Activated T-helper 1 cell treated with Interleukin-2 at 50 U/mL for 16 hours (primary cell): ENCODE measurements around the gene GALNT11.
"Not testable (repeated sequence)": the region's sequence is repeated elsewhere in the genome, so short reads cannot be mapped to it uniquely, and the experiment has no call there.

Source experiments
- DNase-seq: peaks from one replicate; pipeline ENCODE4 v3.0.0-alpha.2; 2020; ENCODE audit warnings: low read depth

Gene GALNT11

DNA sequence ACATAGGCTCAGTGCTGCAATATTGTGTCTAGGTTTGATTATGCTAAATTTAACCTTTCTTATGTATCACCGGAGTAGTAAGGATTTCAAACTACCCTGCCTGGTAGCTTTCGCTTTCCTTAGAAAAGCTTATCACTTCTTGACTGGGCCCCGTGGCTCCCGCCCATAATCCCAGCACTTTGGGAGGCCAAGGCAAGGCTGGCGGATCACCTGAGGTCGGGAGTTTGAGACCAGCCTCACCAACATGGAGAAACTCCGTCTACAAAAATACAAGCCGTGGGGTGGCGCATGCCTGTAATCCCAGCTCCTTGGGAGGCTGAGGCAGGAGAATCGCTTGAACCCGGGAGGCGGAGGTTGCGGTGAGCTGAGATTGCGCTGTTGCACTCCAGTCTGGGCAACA is 49.9 kb downstream of the GALNT11 start:
- DNase-seq: not testable (repeated sequence)

DNA sequence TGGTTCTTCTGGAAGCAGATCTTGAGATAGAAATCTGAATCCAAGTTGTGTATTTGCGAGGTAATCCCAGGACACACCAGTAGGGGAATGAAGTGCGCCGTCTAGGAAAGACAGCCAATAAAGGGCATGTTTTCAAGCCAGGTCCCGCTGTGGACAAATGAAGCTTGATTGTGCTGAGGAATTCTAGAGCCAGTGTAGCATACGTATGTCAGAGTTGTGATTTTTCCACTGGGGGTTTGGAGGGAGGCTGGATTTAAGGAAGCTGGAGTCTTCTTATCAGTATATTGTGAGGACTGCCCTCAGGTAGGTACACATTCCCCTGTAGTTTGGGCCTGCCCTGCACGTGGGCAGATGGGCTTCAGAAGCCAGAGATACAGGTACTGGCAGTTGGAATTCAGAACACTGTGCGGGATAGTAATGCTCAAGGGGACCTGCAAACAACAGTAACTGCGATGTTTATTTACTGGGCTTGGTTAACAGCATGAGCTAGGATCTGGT is 50.9 kb downstream of the GALNT11 start:
- DNase-seq: no peak

DNA sequence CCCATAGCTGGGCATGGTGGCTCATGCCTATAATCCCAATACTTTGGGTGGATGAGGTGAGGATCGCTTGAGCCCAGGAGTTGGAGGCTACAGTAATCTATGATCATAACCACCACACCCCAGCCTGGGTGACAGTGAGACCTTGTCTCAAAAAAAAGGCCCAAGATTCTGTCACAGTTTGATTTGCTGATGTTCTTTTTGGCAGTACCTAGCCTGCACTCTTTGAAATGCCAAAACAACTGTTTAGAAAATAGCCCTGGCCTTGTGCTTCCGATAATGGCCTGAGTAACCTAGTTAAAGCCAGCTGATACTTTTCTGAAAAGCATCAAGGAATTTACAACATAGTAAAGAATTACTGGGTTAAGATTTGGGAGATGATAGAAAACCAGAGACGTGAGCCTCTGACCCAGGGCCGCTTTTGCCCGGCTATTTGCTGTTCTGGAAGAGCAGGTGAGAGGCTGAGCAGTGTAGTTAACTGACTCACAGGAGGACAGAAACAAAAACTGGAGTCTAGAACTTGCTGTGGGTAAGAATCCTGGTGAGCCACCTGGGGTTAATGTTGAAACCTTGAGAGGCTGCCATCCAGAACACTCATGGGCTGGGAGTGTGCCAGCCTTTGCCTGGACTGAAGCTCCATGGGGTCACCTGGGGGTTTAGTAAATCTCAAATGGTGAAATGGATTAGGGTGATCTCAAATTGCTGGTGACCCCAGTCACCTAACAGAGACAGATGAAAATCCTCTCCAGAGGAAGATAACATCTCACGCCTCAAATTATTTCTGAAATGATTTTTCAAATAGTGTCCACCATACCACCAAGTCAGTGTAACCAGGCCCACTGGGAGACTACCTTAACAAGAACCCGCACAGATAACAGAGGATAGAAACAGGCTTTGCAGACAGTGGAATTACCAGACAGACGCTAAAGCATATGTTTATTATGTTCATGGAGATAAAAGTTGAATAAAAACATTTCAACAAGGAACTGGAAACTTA is 51.8 kb downstream of the GALNT11 start:
- DNase-seq: no peak

DNA sequence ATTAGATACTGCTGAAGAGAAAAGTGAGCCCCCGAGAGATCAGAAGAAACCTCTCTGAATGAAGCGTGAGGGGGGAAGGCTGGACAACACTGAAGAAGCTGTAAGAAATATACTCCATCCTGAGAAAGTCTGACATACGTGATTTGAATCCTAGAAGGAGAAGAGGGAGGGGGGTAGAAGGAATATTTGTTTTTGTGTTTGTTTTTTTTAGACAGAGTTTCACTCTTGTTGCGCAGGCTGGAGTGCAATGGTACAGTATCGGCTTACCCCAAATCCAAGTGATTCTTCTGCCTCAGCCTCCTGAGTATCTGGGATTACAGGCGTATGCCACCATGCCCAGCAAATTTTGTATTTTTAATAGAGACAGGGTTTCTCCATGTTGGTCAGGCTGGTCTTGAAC is 52.6 kb downstream of the GALNT11 start:
- DNase-seq: no peak

DNA sequence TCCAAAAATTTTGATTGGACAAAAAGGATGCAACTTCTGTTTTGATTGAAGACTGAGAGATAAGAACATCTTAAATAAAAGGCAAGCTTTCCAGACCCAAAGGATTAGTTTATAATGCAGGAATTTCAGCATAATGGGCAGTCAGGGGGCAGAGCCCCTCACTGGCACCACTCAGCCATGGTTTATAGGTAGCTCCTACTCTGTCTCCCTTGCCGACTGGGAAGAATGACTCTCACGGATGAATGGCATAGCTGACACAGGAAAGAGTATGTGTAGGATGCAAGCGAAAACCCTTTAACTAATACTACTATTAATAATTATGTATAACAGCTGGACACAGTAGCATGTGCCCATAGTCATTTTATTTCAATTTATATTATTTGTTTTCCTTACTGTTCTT is 53.3 kb downstream of the GALNT11 start:
- no peak for DNase-seq

DNA sequence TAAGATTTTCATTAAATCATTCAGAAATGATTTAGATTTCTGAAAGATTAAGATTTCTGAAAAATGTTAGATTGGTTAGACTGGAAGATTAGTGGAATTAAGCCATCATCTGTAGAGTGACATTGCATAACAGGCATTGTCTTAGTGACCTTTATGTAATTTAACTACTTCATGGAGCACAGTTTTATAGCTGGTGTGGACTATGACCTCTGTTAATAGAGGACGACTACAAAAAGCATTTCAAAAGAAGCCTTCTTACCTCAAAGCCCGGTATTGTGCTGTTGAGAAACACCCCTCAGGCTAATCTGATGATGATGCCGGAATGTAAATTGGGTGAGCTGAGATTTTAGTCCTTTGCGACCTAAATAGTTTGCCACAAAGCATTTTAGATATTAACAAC is 55.6 kb downstream of the GALNT11 start:
- no peak for DNase-seq

DNA sequence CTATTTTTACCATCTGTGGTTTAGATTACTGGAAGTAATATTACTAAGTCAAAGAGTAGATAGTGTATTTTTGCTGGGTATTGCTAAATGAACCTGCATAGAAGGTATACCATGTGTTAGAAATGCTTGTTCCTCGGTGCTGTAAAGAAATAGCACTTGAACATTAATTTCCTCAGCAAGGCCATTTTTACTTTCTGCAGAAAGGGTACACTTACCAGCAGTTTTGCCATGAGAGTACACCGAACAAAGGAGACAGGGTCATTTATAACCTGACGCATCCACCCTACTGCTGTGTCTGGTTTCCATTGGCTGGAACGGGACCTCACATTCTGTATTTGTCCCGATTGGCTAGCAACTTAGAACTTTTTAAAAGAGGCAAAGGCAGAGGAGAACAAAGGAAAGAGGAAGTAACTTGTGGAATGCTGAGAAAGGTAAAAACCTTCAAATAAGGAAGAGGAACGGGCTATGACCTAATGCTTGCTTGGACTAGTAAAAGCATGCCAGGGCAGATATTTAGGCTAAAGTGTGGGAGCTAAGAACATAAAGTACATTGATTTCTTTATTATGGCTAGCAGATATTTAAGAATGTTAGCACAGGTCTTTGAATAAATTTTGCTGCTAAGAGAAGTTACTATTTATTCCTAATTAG is 56.7 kb downstream of the GALNT11 start:
- DNase-seq: not testable (repeated sequence)

DNA sequence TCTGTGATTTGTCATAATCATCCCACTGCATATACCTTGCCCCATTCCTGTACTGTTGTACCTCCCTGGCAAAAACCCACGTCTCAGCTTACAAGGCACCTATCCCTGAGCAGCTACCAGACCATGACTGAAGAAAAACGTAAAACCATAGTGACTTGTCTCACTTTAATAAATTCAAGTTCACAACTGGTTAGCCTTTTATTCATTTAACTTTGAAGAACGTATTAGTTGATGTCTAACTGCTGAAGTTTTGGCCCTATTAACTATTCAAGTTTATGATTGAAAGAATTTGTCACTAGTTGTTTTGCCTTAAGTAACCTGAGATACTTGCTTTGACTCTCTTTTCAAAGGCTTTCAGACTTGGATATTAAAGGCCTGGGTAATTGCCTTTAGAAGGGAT is 59.7 kb downstream of the GALNT11 start:
- DNase-seq: no peak

DNA sequence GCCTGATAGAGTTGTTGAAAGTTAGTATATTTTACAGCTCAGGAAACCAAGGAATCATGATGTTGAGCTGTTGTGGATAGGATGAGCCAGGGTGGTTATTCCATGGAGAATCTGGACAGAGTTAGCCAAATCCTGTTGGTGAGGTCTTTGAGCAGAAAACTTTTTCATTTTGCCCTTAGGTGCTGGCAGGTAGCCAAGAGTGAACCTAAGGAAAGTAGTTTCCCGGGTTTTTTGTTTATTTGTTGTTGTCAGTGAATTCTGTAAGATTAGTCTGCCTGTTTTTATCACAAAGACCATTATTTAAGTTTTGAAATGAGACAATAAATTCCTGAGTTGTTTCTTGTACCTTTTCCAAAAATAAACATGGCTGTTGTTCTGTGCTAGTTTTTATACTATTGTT is 61.0 kb downstream of the GALNT11 start:
- no peak for DNase-seq

DNA sequence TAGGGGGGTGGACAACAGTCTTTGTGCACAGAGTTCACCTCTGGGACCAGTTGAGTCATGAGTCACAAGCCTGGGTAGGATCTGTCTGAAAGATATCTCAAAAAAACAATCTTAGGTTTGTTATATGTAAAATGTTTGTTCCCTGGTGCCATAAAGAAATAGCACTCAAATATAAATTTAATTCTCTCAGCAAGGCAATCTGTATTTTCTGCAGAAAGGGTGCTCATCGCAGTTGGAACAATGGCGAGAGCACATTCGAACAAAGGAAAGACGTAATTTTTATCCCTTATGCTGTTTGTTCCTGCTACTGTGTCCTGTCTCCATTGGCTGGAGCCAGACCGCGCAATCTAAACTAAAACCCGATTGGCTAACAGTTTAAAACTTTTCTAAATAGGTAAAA is 63.7 kb downstream of the GALNT11 start:
- DNase-seq: no peak

DNA sequence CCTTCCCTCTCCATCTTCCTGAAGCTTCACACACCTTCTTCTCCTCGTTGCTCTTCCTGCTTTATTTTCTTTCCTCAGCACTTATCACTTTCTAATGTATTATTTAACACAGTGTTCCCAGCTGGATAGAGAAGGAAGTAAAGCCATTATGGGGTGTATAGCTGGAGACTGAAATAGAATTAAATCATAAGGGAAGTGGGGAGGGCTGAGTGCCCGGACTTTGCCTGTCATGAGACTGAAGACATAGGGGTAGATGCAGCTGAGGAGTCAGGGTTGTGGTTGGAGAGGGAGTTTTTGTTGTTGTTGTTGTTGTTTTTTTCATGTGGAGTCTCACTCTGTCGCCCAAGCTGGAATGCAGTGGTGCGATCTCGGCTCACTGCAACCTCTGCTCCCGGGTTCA is 65.3 kb downstream of the GALNT11 start:
- DNase-seq: no peak

DNA sequence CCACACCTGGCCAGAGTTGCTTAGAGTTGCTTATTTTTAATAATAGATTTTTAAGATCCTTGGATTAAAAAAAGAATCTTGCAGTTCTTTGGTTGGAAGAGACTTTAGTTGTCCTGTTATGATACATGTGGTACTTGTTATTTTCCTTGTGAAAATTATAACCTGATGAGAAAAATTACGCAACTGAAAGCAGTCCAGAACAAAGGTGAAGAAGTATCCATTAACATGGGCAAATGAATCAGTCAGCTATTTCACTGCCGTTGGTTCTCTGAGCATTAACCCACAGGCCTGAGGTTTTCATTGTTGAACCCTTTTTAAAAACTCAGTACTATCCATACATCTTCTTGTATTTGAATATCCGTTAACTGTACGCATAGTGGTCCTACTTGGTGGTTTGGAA is 68.2 kb downstream of the GALNT11 start:
- no peak for DNase-seq

DNA sequence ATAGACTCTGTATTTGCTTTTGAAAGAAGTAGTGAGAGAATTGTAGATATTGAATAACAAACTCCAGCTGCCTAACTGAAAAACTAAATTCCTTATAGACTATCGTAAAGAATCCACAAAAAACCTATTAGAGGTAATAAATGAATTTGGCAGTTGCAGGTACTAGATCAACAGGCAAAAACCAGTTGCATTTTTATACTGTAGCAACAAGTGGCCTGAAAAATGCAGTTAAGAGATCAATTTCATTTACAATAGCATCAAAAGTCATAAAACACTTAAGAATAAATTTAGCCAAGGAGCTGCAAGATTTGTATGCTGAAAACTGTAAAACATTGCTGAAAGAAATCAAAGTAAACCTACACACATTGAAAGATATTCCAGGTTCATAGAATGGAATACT is 70.3 kb downstream of the GALNT11 start:
- no peak for DNase-seq

DNA sequence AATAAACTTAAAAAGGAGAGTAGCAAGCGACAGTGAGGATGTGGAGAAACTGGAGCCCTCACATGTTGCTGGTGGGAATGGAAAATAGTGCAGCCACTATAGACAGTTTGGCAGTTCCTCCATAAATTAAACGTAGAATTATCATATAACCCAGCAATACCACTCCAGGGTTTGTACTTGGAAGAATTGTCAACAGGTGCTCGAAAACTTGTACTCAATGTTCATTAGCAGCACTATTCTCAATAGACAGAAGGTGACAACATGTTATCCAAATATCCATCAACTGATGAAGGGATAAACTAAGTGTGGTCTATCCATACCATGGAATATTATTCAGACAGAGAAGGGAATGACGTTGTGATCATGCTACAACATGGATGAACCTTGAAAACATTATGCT is 71.9 kb downstream of the GALNT11 start:
- DNase-seq: no peak

DNA sequence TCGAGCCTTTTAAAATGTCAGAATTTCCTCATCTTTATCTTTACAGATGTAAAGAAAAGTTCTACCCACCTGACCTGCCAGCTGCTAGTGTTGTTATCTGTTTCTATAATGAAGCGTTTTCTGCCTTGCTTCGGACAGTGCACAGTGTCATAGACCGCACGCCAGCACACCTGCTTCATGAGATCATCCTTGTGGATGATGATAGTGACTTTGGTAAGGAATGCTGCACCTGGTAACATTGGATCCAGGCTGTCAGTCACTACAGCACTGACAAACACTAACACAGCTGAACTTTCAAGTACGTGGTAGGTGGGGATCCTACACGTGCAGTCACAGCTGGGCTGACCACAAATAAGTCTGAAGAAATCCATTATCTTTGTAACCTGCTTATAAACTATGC is 77.6 kb downstream of the GALNT11 start:
- no peak for DNase-seq

DNA sequence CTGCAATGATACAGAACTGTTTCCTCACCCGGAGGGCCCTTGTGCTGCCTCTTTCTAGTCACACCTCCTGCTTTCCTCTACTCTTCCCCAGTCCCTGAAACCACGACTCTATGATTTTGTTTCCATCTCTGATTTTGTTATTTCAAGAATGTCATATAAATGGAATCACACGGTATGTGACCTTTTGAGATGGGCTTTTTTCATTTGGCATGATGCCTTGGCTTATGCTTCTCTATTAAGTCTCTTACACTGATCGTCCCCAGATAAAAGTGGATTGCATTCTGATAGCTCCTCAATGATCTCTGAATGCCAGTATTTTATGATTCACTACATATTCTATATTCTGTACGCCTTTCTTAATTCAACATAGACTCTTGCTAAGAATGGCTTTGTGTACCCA is 78.2 kb downstream of the GALNT11 start:
- DNase-seq: no peak

DNA sequence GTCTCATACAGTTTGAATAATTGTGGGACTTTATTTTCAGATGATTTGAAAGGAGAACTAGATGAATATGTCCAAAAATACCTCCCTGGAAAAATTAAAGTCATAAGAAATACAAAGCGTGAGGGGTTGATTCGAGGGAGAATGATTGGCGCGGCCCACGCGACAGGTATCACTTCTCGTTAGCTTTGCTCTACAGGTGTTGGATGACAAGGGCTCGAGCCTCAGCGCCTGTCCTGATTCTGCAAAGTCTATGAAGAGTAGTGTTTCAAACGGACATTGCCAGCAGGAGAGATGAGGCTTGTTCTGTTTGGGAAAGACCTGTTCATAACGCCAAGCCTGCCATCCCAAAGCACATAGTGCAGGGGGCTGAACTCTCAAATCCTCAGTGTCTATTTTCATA is 79.7 kb downstream of the GALNT11 start:
- DNase-seq: no peak

DNA sequence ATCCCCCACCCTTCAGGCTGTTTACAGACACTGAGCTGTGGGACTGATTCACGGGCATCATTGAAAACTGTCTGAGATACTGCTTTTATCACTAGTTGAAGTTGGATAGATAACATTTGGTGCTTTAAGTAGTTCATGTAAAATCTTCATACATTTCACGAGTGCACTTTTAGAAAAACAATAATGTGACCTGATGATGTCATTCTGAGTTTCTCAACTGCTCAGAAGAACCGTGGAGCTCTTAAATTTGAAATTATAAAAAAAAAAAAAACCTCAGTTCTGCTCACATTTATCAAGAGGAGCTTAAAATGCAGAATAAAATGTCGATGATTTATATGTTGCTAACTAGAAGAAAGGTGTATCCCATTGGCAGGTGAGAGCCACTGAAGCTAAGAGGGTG is 81.5 kb downstream of the GALNT11 start:
- no peak for DNase-seq

DNA sequence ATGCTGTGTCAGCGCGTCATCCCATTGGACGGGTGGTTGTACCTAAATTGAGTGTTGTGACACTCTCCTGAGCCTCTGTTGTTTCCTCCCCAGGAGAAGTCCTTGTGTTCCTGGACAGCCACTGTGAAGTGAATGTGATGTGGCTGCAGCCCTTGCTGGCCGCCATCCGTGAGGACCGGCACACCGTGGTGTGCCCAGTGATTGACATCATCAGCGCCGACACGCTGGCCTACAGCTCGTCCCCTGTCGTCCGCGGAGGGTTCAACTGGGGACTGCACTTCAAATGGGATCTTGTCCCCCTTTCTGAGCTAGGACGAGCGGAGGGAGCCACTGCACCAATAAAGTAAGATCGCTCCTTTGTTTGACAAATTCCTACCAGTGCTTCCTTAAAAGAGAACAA is 82.5 kb downstream of the GALNT11 start:
- no peak for DNase-seq

DNA sequence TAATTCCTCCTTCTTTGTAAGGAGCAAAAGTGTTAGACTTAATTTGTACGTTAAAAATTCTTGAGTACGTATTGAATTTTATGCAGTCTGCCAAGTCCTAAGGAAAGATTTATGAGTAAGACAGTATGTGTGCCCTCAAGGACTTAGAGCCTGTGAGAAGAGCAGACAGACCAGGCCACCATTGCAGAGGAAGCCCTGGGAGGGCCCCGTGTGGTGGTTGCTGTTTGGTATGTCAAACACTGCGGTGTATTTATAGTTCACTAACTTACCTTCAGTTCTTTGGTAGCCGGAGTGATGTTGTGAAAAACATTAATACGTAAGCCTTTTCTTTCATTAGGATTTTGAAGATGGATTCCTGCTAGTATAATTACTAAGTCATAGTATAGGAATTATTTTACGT is 82.9 kb downstream of the GALNT11 start:
- no peak for DNase-seq

DNA sequence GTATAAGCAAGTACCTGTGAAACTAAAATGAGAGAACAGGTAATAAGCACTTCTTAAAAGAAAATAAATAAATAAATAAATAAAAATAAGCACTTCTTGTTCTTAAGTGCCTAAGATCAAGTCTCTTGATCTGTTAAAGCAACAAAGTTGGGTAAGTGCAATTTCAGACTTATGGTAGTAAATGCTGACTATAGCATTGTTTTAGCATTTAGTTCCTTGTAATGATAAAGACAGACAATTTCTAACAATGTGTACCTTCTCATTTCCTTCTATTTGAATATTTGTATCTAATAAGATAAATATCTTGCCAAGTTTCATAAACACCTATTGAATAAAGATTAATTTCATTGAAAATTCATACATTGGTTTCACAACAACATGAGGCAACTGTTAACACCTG is 87.4 kb downstream of the GALNT11 start:
- DNase-seq: no peak

DNA sequence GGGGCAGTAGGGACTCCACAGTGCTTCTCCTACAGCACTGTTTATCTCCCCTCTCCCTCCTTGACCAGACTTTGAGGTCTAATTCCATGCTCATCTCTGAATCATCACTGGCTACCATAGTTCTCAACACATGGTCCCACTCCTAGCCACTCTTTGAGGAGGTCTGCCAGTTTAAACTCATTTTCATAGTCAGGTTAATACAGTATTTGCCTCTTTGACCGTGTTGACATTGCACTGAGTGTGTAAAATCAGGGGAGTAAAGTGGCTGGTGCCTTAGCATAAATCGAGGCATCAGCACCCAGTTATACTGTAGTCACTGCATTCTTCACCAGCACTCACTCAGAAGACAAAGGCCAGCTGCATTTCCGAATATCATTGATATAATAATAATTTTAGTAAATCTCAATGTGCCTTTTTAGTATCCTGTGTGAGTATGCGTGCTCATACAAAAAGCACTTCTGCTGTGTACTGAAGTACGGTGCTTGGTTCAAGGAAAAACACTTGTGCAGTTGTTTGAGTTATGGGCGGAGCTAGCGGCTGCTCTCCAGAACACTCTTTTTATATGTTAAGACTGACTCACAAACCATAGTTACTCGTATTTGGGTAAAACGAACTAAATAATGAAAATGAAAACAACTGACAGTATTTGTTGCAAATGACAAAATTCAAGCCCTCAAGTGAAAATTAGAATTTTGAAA is 89.7 kb downstream of the GALNT11 start:
- DNase-seq: no peak

DNA sequence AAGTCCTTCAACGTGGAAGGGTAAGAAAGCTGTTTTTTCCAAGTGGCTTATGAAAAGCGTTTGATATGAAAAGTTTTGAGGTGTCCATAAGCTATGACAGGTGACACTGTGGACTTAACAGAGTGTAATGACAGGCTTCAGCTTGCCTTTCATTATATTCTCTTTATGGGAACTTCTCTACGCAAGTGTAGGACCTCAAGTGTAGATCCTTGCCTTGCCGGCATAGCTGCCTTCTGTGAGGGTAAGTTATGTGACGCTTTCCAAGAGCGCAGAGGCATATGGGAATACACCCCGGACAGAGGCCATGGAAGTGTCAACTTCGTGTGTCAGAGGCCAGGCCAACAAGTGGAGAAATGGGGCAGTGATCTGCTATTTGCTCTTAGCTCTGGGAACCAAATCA is 91.9 kb downstream of the GALNT11 start:
- no peak for DNase-seq
